NCI-H1930 (cell line): Measurements from ENCODE around the gene TAF1A.
"Not testable (repeated sequence)": the region's sequence is repeated elsewhere in the genome, so short reads cannot be mapped to it uniquely, and the experiment has no call there.

Source experiments
- DNase-seq, 2 experiments: peaks; one replicate each; lab custom pipeline; 2025; lab: John Stamatoyannopoulos, UW

TAF1A gene

DNA sequence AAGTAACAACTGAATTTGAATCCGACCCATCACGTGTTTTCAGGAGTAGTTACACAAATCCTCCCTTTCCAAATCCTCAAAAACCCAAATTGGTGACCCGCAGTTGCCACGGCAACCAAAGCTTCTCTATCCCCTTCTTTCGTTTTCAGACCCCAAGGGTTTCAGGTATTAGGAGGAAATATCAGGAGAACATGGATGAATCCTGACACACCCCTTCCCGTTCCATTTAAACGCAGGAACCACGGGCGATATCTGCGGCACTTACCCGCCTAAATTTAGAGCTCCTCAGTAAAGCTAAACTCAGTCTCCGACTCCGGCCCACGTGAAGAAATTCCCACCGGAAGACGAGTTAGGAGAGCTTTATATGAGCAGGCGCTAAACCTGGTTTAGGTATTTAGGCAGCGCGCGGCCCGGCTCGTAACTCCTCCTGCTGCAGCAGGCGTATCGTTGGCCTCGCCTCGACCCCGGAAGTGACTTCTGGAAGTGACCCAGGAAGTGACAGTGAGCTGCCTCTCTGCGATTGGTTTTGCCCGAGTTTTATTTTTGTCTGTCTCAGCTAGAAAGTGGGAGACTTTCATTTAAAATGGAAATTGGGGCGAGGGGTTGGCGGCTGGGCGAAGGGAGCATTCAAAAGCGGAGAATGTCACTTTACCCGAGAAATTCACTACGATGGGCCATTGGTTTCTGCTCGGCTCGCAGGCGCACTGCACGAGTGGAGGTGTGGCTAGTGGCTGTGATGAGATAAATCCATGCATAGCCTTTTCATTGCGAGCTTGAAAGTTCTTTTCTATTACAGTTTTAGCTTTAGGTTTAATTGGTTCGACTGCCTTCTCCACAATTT is at the start of gene TAF1A:
TAF1A (minus strand) TSS at position 472 of the 841 bp plus-strand sequence.
- DNase-seq: peak; percentile 70 to 71

DNA sequence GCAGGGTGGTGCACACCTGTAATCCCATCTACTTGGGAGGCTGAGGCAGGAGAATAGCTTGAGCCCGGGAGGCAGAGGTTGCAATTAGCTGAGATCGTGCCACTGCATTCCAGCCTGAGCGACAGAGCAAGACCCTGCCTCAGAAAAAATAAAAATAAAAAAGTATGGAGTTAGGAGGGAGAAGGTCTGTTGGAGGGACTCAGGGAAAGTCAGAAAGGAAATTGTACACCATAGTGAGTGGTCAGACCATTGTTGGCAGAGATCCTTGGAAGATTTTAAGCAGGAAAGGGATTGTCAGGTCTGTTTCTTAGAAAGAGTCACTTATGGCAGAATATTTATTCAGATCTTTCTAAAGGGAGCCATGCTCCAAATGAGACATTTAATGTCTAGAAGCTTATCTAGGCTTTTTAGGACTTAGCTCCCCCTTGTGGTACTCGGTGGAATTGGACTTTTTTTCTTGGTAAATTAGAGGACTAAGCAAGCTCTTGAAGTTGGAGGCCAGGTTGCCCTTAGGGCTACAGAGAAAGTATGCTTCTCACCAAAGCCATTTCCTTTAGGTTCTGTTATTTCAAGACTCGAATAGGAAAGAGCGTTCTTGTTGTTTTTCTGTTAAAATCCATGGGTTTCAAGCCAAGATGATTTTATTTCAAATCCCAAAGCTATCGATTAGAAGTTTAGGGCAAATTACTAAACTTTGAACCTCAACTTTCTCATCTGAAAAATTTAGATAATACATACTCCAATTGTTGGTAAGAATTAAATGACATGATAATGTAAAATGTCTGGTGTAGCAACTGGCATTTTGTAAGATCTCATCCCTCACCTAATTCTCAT is 44.7 kb upstream of the TAF1A start:
- DNase-seq: peak; percentile 64 to 84

GRCh38 chr1:222632749-222633148 is 43.0 kb upstream of the TAF1A start:
- no peak for DNase-seq

DNA sequence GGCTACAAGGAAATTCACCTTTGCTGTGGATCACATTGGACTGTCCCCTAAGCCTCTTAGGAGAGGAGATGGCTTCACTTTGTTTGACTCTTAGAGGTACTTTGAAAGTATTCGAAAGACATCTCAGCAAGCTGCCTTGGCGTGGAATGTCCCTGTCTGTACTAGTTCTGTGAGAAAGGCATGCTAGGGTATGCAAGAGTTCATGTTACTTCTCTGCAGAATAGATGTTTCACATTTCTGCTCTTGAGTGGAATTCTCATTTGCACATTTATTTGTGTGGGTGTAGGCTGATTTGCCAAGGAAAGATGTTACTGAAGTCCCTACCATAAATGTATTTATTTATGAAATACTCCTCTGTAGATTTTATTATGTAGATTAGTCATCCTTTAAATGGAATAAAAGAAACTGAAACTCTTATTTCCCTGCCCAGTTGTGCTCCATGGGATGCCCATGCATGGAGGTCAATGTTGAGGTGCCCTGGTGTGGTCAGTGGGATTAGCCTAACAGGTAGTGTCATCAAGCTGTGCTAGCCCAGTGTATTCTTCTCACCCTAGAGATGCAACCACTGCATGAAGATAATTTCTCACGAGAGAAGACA is 42.0 kb upstream of the TAF1A start:
- no peak for DNase-seq

GRCh38 chr1:222629921-222630535 is 40.3 kb upstream of the TAF1A start:
- DNase-seq: no peak

DNA sequence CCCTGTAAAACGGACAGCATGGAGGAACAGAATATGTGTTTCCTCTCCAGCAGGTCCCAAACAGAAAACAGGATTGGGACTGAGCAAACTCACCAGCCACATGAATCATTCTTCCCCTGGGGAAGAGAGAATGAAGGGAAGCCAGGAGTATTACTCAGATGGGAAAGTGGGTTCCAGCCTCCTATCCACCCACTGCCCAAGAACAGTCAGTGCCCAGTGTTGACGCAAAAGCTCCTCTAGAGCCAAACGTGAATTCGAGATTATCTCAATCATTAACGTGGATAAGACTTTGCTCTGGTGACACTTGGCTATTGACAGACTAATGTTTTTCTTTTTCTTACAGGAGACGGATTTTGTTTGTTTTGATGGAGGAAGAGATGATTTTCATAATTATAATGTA is 37.5 kb upstream of the TAF1A start:
- DNase-seq: no peak

- no peak for DNase-seq
These were observed 34.5 kb upstream of the TAF1A start for GRCh38 chr1:222624214-222624613.

- no peak for DNase-seq
These were observed 33.7 kb upstream of the TAF1A start for GRCh38 chr1:222623458-222623857.

DNA sequence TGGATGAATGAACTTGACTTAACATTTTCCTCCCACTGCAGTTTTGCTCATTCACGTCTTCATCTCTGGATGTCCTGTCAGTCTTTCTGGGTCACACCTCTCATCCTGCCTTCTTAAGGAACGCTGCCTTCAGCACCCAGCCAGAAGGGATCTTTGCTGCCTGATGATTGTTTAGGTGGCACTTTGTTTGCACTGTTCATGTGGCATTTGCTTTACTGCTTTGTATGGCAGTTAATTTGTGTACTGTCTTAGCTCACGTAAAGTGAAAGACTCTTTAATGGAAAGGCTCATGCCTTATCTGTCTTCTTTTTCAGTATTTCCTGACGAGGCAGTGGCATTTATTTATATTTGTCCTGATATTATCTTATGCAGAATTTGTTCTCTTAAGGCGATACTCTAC is 33.0 kb upstream of the TAF1A start:
- no peak for DNase-seq

DNA sequence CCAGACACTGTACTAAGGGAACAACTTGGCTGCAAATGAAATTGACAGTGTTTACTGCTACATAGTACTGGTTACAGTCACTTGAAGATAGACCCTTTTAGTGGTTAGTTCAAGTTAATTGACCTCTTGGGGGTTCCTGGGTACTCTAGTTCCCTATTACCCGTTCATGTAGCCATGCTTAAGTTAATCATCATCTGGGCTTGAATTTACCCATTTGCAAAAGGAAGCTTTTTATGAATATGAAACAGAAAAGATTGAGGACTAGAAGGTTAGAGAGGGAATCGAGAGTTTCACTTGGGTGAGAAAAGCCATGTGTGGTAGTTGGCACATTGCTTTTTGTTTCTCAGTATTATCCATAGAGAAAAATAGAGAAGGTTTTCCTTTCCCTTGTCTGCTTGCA is 30.8 kb upstream of the TAF1A start:
- no peak for DNase-seq

- DNase-seq: no peak
These were observed 29.3 kb upstream of the TAF1A start for GRCh38 chr1:222618880-222619596.

GRCh38 chr1:222618001-222618879 is 28.5 kb upstream of the TAF1A start, which contains the start of gene MIA3:
TSS of gene MIA3 (plus strand) at chr1:222618097. CDS start at chr1:222618111, 14 bp downstream.
- DNase-seq: peak; percentile 72 to 75

- DNase-seq: peak; percentile 89 to 93
These were observed 27.7 kb upstream of the TAF1A start for GRCh38 chr1:222617367-222617951.

DNA sequence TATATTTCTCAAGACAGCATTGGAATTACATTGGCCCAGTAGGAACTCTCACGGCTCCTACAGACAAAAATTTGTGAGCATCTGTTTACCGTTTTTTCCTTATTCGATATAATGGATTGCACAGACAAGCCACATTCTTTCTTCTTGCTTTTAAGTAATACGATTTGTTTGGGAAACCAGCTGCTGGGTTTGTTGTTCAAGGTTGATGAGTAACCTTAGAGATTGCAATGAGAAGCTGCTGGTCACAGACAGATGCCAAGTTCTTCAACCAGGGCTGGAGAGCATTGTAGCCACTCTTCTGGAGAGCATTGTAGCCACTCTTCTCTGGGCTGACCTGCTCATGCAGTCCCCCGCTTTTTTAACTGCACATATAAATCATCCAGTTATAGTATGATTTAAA is 26.8 kb upstream of the TAF1A start:
- DNase-seq: no peak

DNA sequence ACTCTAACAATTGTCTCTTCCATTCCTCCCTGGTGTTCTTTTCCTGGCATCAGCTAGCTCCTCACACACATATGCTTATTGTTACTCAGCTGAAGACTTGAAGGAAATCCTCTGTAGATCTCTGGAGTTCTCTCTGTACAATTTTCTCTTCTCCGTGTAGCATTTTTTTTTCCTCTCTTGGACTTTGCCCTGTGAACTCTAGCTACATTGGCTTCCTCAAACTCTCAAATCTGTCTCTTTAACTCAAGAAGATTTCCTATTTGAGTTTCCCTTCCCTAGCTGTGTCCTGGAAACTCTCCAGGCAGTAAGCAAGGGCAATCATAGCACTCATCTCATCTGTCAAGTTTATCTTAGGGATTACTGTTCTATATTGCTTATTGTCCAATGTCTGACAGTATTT is 23.9 kb upstream of the TAF1A start:
- DNase-seq: no peak

GRCh38 chr1:222610728-222611127 is 21.0 kb upstream of the TAF1A start:
- no peak for DNase-seq

DNA sequence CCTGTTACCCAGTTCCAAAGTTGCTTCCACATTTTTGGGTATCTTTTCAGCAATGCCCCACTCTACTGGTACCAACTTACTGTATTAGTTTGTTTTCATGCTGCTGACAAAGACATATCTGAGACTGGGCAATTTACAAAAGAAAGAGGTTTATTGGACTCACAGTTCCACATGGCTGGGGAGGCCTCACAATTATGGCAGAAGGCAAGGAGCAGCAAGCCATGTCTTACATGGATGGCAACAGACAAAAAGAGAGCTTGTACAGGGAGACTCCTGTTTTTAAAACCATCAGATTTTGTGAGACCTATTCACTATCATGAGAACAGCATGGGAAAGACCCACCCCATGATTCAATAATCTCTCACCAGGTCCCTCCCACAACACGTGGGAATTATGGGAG is 19.4 kb upstream of the TAF1A start:
- not testable (repeated sequence) for DNase-seq

GRCh38 chr1:222606757-222607156 is 17.0 kb upstream of the TAF1A start:
- no peak for DNase-seq

- no peak for DNase-seq
These were observed 11.5 kb upstream of the TAF1A start for GRCh38 chr1:222601257-222601656.

GRCh38 chr1:222600281-222600680 is 10.5 kb upstream of the TAF1A start:
- peak; percentile 27 to 81 for DNase-seq
